ENCODE measurements around the gene RANBP9.

- TF ChIP-seq CTCF (conservative IDR thresholded peaks at IDR 0.05) = no peak
- TF ChIP-seq ZFX (IDR thresholded peaks at IDR 0.05) = no peak
Measured at GRCh38 chr6:13572240-13572639, 139.4 kb downstream of the RANBP9 start.

Measured in C4-2B (cell line).